Stimulated activated naive CD8-positive, alpha-beta T cell treated with anti-CD3 and anti-CD28 coated beads, Interleukin-15, amount 100 ng/mL, for 72 hours (primary cell): ENCODE data around the gene KMO.

Experiments
- ATAC-seq: fragments of 150-1000 bp; cut with Tn5 transposase; 2 replicates; pipeline ENCODE4 v1.10.0; 2021; ENCODE audit warnings: mild to moderate bottlenecking, moderate library complexity
- DNase-seq, 2 donors: peaks; one replicate each; pipeline ENCODE4 v3.0.0; 2021 to 2022
- H3K27ac Mint-ChIP-seq, 2 donors: one replicate each; pipeline ENCODE4 v1.8.0; 2022; ENCODE audit warnings: mild to moderate bottlenecking in 2 of 2, mixed read lengths in 2 of 2, moderate library complexity in 2 of 2
- H3K27me3 Mint-ChIP-seq: one replicate; pipeline ENCODE4 v1.8.0; 2022; ENCODE audit warnings: mixed read lengths
- H3K4me1 Mint-ChIP-seq: one replicate; pipeline ENCODE4 v1.8.0; 2022; ENCODE audit warnings: mild to moderate bottlenecking, mixed read lengths
- H3K4me3 Mint-ChIP-seq, 2 donors: one replicate each; pipeline ENCODE4 v1.8.0; 2022; ENCODE audit warnings: mild to moderate bottlenecking in 2 of 2, mixed read lengths in 2 of 2, moderate library complexity in 1 of 2
- H3K9me3 Mint-ChIP-seq, 2 donors: one replicate each; pipeline ENCODE4 v1.8.0; 2022; ENCODE audit warnings: mixed read lengths in 2 of 2

Gene KMO

GRCh38 chr1:241560146-241560848 lies 28.1 kb downstream of the KMO start:
- H3K27me3 Mint-ChIP-seq, result no peaks in the 10 kb centered on the region
- DNase-seq (no peak), ATAC-seq (no peak)
- H3K27ac Mint-ChIP-seq, result no peak overlapping the region
- H3K4me1 Mint-ChIP-seq, result no peaks in the 10 kb centered on the region
- no peak overlapping the region for H3K4me3 Mint-ChIP-seq
- H3K9me3 Mint-ChIP-seq, result no peaks in the 10 kb centered on the region

DNA sequence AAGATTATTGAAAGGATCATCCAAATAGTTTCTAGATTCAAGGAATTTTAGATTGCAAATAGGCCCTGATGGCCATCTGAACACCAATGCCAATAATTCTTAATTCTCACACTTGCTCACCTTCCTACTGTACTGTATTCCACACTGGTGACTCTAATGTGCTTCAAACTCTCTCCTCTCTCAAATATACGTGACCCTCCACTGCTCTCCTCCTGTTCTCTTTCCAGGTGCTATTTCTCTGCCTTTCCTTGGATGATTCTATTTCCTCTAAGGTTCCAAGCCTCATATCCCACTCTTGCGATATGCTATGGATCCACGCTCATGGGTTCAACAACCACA lies 28.6 kb downstream of the KMO start:
- ATAC-seq, result no peak
- Mint-ChIP-seq H3K27ac (no peak overlapping the region), H3K4me1 (no peaks in the 10 kb centered on the region), H3K4me3 (no peak overlapping the region), H3K9me3 (no peaks in the 10 kb centered on the region), H3K27me3 (no peaks in the 10 kb centered on the region)
- DNase-seq, result no peak

GRCh38 chr1:241569848-241570247 lies 37.7 kb downstream of the KMO start:
- H3K4me1 Mint-ChIP-seq, result peaks cover 9% of the 10 kb centered on the region
- ATAC-seq, result no peak
- H3K4me3 Mint-ChIP-seq, result no peak overlapping the region
- no peak overlapping the region for H3K27ac Mint-ChIP-seq
- DNase-seq, result no peak
- peaks cover 10 to 12% of the 10 kb centered on the region in 2 donors for H3K9me3 Mint-ChIP-seq
- H3K27me3 Mint-ChIP-seq, result peaks cover 25% of the 10 kb centered on the region

GRCh38 chr1:241574154-241574553 lies 42.0 kb downstream of the KMO start:
- Mint-ChIP-seq H3K27ac (no peak overlapping the region), H3K27me3 (peaks cover 56% of the 10 kb centered on the region), H3K4me3 (no peak overlapping the region), H3K9me3 (peaks cover 35 to 44% of the 10 kb centered on the region in 2 donors), H3K4me1 (peaks cover 9% of the 10 kb centered on the region)
- ATAC-seq (no peak), DNase-seq (no peak)

- Mint-ChIP-seq H3K9me3 (peaks cover 35 to 45% of the 10 kb centered on the region in 2 donors), H3K27me3 (peaks cover 35% of the 10 kb centered on the region), H3K4me3 (no peak overlapping the region), H3K27ac (no peak overlapping the region), H3K4me1 (no peaks in the 10 kb centered on the region)
- DNase-seq (no peak), ATAC-seq (no peak)
Measured at GRCh38 chr1:241579434-241579833, 47.3 kb downstream of the KMO start.

DNA sequence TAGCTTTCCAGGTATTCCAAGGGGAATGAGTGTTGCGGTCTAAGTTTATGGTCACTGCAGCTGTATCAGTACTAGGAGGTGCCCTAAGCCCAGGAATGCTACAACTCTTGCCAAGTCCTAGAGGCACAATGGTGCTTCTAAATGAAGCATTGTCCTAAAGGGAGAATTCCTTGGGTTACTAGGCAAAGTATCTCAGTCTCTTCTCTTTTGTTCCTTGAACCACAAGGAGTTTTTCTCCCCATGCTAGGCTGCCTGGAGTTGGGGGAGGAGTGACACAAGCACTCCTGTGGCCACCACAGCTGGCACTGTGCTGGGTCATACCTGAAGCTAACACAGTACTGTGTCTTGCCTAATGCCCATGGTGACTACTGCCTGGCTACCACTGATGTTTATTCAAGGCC lies 50.7 kb downstream of the KMO start:
- Mint-ChIP-seq H3K27me3 (peaks cover 8% of the 10 kb centered on the region), H3K9me3 (peaks cover 17 to 25% of the 10 kb centered on the region in 2 donors), H3K27ac (no peak overlapping the region), H3K4me1 (no peaks in the 10 kb centered on the region), H3K4me3 (no peak overlapping the region)
- ATAC-seq (no peak), DNase-seq (no peak)

GRCh38 chr1:241586905-241587512 lies 54.8 kb downstream of the KMO start:
- DNase-seq, result no peak
- Mint-ChIP-seq H3K27me3 (no peaks in the 10 kb centered on the region), H3K4me3 (no peak overlapping the region), H3K27ac (no peak overlapping the region), H3K4me1 (peaks cover 13% of the 10 kb centered on the region), H3K9me3 (peaks cover 6% of the 10 kb centered on the region in 2 donors)
- ATAC-seq, result no peak

DNA sequence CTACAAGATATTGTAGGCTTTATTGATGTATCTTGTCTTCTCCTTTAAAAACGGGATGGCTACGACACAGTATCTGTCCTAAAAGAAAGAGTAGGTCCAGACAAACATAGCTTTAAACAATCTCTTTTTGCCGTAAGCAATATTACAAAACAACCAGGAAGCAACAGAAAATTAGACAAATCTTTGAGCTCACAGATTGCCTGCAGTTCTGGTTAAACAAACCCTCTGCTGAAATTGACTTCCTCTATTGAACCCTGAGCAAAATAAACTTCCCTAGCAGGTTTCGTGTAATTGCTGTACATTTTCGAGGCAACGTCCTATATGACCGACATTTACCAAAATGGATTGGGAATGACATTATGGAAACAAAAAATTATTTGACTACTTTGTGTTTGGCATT lies 57.3 kb downstream of the KMO start:
- no peak overlapping the region for H3K4me3 Mint-ChIP-seq
- H3K4me1 Mint-ChIP-seq, result peaks cover 23% of the 10 kb centered on the region
- DNase-seq (no peak), ATAC-seq (no peak)
- no peak overlapping the region for H3K27ac Mint-ChIP-seq
- no peaks in the 10 kb centered on the region for H3K27me3 Mint-ChIP-seq
- H3K9me3 Mint-ChIP-seq, result no peaks in the 10 kb centered on the region

- H3K9me3 Mint-ChIP-seq, result no peaks in the 10 kb centered on the region
Measured at GRCh38 chr1:241590719-241591118, 58.5 kb downstream of the KMO start.

DNA sequence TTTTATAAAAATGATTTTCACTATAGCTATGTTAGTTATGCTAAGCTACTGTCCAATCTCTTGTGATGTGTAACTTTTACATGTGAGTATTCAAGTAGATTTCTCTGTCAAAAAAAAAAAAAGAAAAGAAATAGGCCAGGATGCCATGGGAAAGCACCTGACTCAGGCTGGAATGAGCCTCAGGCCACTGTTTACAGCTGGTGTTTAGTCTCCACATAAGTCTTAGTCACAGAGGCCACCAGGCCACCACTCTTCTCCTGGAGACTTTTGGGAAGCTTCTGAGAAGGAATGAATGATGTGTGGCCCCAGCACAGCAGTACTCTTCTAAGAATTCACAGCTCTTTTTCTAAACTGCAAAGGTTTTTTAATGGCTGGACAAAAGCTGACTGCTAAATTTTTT lies 59.1 kb downstream of the KMO start:
- no peaks in the 10 kb centered on the region for H3K27me3 Mint-ChIP-seq
- H3K27ac Mint-ChIP-seq, result peak overlapping the region in 1 of 2 donors; percentile 50
- H3K4me1 Mint-ChIP-seq, result peaks cover 23% of the 10 kb centered on the region
- no peak overlapping the region for H3K4me3 Mint-ChIP-seq
- DNase-seq (no peak), ATAC-seq (no peak)
- no peaks in the 10 kb centered on the region for H3K9me3 Mint-ChIP-seq

More at GRCh38 chr1:241590719-241591118, 58.5 kb downstream of the KMO start:
- Mint-ChIP-seq H3K4me3 (no peak overlapping the region), H3K27ac (peak overlapping the region in 1 of 2 donors; percentile 23), H3K4me1 (peaks cover 23% of the 10 kb centered on the region), H3K27me3 (no peaks in the 10 kb centered on the region)
- no peak for ATAC-seq
- DNase-seq, result no peak

- Mint-ChIP-seq H3K27me3 (no peaks in the 10 kb centered on the region), H3K4me3 (peak overlapping the region in 1 of 2 donors; percentile 21), H3K27ac (peak overlapping the region; percentile 50 to 63), H3K4me1 (peaks cover 23% of the 10 kb centered on the region), H3K9me3 (no peaks in the 10 kb centered on the region)
- DNase-seq, result no peak
- ATAC-seq, result no peak
Measured at GRCh38 chr1:241591736-241592135, 59.6 kb downstream of the KMO start.

DNA sequence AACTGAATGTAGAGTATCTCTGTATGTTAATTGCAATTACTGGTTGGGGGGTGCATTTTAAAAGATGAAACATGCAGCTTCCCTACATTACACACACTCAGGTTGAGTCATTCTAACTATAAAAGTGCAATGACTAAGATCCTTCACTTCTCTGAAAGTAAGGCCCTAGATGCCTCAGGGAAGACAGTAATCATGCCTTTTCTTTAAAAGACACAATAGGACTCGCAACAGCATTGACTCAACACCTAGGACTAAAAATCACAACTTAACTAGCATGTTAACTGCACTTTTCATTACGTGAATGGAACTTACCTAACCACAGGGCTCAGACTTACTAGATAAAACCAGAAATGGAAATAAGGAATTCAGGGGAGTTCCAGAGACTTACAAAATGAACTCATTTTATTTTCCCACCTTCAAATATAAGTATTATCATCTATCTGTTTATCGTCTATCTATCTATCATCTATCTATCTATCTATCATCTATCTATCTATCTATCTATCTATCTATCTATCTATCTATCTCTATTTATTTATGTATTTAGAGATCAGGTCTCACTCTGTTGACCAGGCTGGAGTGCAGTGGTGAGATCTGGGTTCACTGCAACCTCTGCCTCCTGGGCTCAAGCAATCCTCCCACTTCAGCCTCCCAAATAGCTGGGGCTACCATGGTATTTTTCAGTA lies 60.2 kb downstream of the KMO start:
- Mint-ChIP-seq H3K4me3 (peak overlapping the region in 1 of 2 donors; percentile 21), H3K27ac (peak overlapping the region in 1 of 2 donors; percentile 66), H3K4me1 (peaks cover 23% of the 10 kb centered on the region), H3K9me3 (no peaks in the 10 kb centered on the region), H3K27me3 (no peaks in the 10 kb centered on the region)
- no peak for DNase-seq
- ATAC-seq, result peak; percentile 99

DNA sequence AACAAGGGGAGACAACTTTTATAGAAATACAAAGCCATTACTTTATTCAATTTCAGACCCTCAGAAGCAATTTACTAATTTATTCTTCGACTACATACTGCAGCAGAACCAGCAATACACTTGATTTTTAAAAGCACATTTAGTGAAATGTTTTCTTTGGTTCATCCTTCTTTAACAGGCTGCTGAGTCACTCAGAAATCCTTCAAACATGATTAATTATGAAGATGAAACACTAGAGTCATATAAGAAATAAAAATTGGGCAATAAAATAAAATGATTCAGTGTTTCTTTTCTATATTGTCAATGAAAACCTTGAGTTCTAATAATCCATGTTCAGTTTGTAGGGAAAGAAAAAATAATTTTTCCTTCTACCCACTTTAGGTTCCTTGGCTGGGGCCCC lies 61.0 kb downstream of the KMO start:
- Mint-ChIP-seq H3K4me3 (no peak overlapping the region), H3K27me3 (no peaks in the 10 kb centered on the region), H3K27ac (peak overlapping the region in 1 of 2 donors; percentile 66), H3K9me3 (no peaks in the 10 kb centered on the region), H3K4me1 (peaks cover 23% of the 10 kb centered on the region)
- DNase-seq, result no peak
- no peak for ATAC-seq

- H3K27me3 Mint-ChIP-seq, result no peaks in the 10 kb centered on the region
- no peak overlapping the region for H3K27ac Mint-ChIP-seq
- H3K4me1 Mint-ChIP-seq, result peaks cover 13% of the 10 kb centered on the region
- no peak for ATAC-seq
- no peaks in the 10 kb centered on the region for H3K9me3 Mint-ChIP-seq
- H3K4me3 Mint-ChIP-seq, result no peak overlapping the region
- DNase-seq, result no peak
Measured at GRCh38 chr1:241596633-241597032, 64.5 kb downstream of the KMO start.

GRCh38 chr1:241598249-241598648 lies 66.1 kb downstream of the KMO start:
- H3K4me3 Mint-ChIP-seq, result no peak overlapping the region
- no peak overlapping the region for H3K27ac Mint-ChIP-seq
- H3K27me3 Mint-ChIP-seq, result no peaks in the 10 kb centered on the region
- ATAC-seq (no peak), DNase-seq (no peak)
- no peaks in the 10 kb centered on the region for H3K4me1 Mint-ChIP-seq
- no peaks in the 10 kb centered on the region for H3K9me3 Mint-ChIP-seq

DNA sequence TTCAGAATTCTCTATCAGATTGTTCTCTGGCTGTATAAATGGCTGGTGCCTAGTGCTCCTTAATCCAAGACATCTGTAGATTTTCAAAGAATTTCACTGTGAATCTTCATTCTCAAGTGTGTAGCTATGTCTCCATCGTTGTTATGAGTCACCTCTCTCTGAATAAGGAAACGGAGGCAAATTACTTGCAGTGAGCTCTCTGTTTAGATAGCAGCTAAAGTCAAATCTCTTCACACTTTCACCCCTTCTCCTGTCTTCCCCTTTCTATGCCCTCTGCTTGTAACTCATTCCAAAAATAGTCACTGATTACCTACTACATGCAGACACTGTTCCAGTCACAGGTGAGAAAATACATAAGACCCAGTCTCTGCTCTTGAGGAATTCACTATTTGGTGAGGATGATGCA lies 68.3 kb downstream of the KMO start:
- Mint-ChIP-seq H3K27me3 (no peaks in the 10 kb centered on the region), H3K27ac (no peak overlapping the region), H3K4me1 (no peaks in the 10 kb centered on the region), H3K4me3 (no peak overlapping the region), H3K9me3 (no peaks in the 10 kb centered on the region)
- DNase-seq (no peak), ATAC-seq (no peak)
